K562 (cell line): ENCODE data around the gene SBNO1. TPM values are rescaled to one million over a fixed set of nuclear protein-coding genes. Genes with fewer than 3 reads are reported as not detected.
A peak's percentile ranks its signal among the peaks of the same experiment; 100 is the strongest.

Source experiments
- BCL6 ChIP-seq: fragments of 250-450 bp; sonication (Bioruptor Pico); IDR thresholded peaks from 2 replicates; pipeline ENCODE4 v1.4.0; 2020
- BHLHE40 ChIP-seq: IDR thresholded peaks from 2 replicates; pipeline ENCODE4 v1.6.1; 2011; ENCODE audit warnings: low read length, improper control_type of control experiment
- CREB1 ChIP-seq, 2 experiments: sonication (generic) in 1 of 2; formaldehyde crosslinking in 1 of 2; IDR thresholded peaks; 2 replicates each; pipeline versions ENCODE4 v1.6.1 to v1.8.0; 2012 to 2022; ENCODE audit warnings: inconsistent platforms in 1 of 2, mild to moderate bottlenecking in 1 of 2, missing genetic modification reagents in 1 of 2, moderate library complexity in 1 of 2
- FOXA3 ChIP-seq, 2 experiments: fragments of 450-650 bp in 1 of 2; sonication (generic) in 1 of 2; formaldehyde crosslinking; IDR thresholded peaks in 1 of 2; conservative IDR thresholded peaks in 1 of 2; 2 replicates each; pipeline versions ENCODE4 v1.4.0 to v1.8.0; 2020 to 2022; ENCODE audit warnings: mild to moderate bottlenecking in 2 of 2, missing genetic modification reagents in 1 of 2
- GATA2 ChIP-seq: sonication (generic); formaldehyde crosslinking; IDR thresholded peaks from 2 replicates; pipeline ENCODE4 v1.4.0; 2020; ENCODE audit warnings: mild to moderate bottlenecking, missing genetic modification reagents
- JUND ChIP-seq, 2 experiments: IDR thresholded peaks; 2 replicates in 1 of 2; 3 replicates in 1 of 2; pipeline ENCODE4 v1.6.1; 2011; ENCODE audit warnings: borderline replicate concordance in 2 of 2, low read depth in 2 of 2, low read length in 2 of 2, improper control_type of control experiment in 1 of 2, missing biosample characterization in 1 of 2, missing genetic modification characterization in 1 of 2, missing genetic modification reagents in 1 of 2
- L3MBTL2 ChIP-seq: fragments of 450-650 bp; IDR thresholded peaks from 2 replicates; pipeline ENCODE4 v1.6.1; 2016; ENCODE audit warnings: mild to moderate bottlenecking, moderate library complexity
- MBD2 ChIP-seq: sonication (generic); IDR thresholded peaks from 2 replicates; pipeline ENCODE4 v1.6.1; 2016; ENCODE audit warnings: low read depth, borderline replicate concordance
- MTA2 ChIP-seq: fragments of 450-650 bp; IDR thresholded peaks from 2 replicates; pipeline ENCODE4 v1.6.1; 2016; ENCODE audit warnings: low read depth
- RAD21 ChIP-seq, 2 experiments: fragments of 250-450 bp in 1 of 2; fragments of 450-650 bp in 1 of 2; sonication (Bioruptor Pico) in 1 of 2; formaldehyde crosslinking in 1 of 2; IDR thresholded peaks in 1 of 2; conservative IDR thresholded peaks in 1 of 2; 2 replicates each; pipeline versions ENCODE4 v1.4.0 to v1.8.0; 2020 to 2022; ENCODE audit warnings: mild to moderate bottlenecking in 2 of 2, moderate library complexity in 1 of 2
- RB1 ChIP-seq: fragments of 450-650 bp; IDR thresholded peaks from 2 replicates; pipeline ENCODE4 v1.6.1; 2017; ENCODE audit warnings: low read depth, mild to moderate bottlenecking
- RBBP5 ChIP-seq: fragments of 200-600 bp; sonication (generic); IDR thresholded peaks from 2 replicates; pipeline ENCODE4 v1.6.1; 2012; ENCODE audit warnings: borderline replicate concordance, mild to moderate bottlenecking, low read length, control low read depth, inconsistent platforms; ENCODE audit not compliant: insufficient read depth, poor library complexity, severe bottlenecking
- RHOXF2B ChIP-seq: fragments of 250-450 bp; sonication (Bioruptor Pico); conservative IDR thresholded peaks from 2 replicates; pipeline ENCODE4 v1.5.1; 2021
- SMARCA4 ChIP-seq: fragments of 450-650 bp; IDR thresholded peaks from 2 replicates; pipeline ENCODE4 v1.6.1; 2016
- TARDBP ChIP-seq: fragments of 450-650 bp; IDR thresholded peaks from 2 replicates; pipeline ENCODE4 v1.6.1; 2016
- TBL1XR1 ChIP-seq, 2 experiments: IDR thresholded peaks; 2 replicates each; pipeline ENCODE4 v1.6.1; 2012; ENCODE audit warnings: improper control_type of control experiment in 2 of 2, low read length in 2 of 2, mild to moderate bottlenecking in 1 of 2
- TCF3 ChIP-seq: sonication (generic); formaldehyde crosslinking; IDR thresholded peaks from 2 replicates; pipeline ENCODE4 v1.4.0; 2020; ENCODE audit warnings: mild to moderate bottlenecking, missing genetic modification reagents
- ZBTB34 ChIP-seq: fragments of 250-450 bp; sonication (Bioruptor Pico); IDR thresholded peaks from 2 replicates; pipeline ENCODE4 v1.8.0; 2021; ENCODE audit warnings: mild to moderate bottlenecking, moderate library complexity
- ZNF316 ChIP-seq: fragments of 450-650 bp; IDR thresholded peaks from 2 replicates; pipeline ENCODE4 v1.6.1; 2016
- ZNF707 ChIP-seq: fragments of 250-450 bp; sonication (Bioruptor Pico); conservative IDR thresholded peaks from 2 replicates; pipeline ENCODE4 v1.8.0; 2022; ENCODE audit warnings: inconsistent platforms, mild to moderate bottlenecking, moderate library complexity
- polyA plus RNA-seq, 8 experiments: library from polyadenylated mRNA; depleted of rRNA in 4 of 8; stranded (reverse) in 5 of 8; unstranded in 3 of 8; fragments of >200 nt; fragmentation: Nextera tagmentation in 2 of 8; fragmentation: Illumina TruSeq in 1 of 8; extraction: Ambion mirVana in 2 of 8; extraction: Trizol in 1 of 8; gene quantifications; 2 replicates each; pipeline versions ENCODE4 v1.2.1 to v1.2.3, GENCODE V29; 2011 to 2014; ENCODE audit warnings: inconsistent platforms in 1 of 8, missing spikeins in 1 of 8
- total RNA-seq, 7 experiments: library from RNA; depleted of rRNA in 6 of 7; stranded (reverse); fragments of >200 nt in 6 of 7; fragmentation: Illumina TruSeq in 2 of 7; extraction: Trizol in 2 of 7; gene quantifications; 2 replicates each; pipeline versions ENCODE4 v1.2.1 to v1.2.3, GENCODE V29; 2011 to 2021; ENCODE audit warnings: low replicate concordance in 1 of 7
- TF ChIP-seq, protein P1 (sequence below): sonication (generic); formaldehyde crosslinking; IDR thresholded peaks from 2 replicates; pipeline ENCODE4 v1.8.1; 2023; ENCODE audit warnings: mild to moderate bottlenecking, missing genetic modification reagents
- TF ChIP-seq, protein P2 (sequence below), 2 experiments: fragments of 250-450 bp in 1 of 2; fragments of 450-650 bp in 1 of 2; sonication (Bioruptor Pico) in 1 of 2; IDR thresholded peaks; 2 replicates each; pipeline versions ENCODE4 v1.6.1 to v1.8.0; 2016 to 2021; ENCODE audit warnings: mild to moderate bottlenecking in 2 of 2, moderate library complexity in 2 of 2, missing compliant biosample characterization in 1 of 2, missing genetic modification characterization in 1 of 2
- TF ChIP-seq, protein P3 (sequence below): fragments of 250-450 bp; sonication (Bioruptor Pico); IDR thresholded peaks from 2 replicates; pipeline ENCODE4 v1.8.0; 2022; ENCODE audit warnings: moderate library complexity, mild to moderate bottlenecking, inconsistent platforms

Gene SBNO1
- total and polyA plus RNA-seq, 9 of the 15 experiments (the other 6 are each of a cell fraction or from before 2014, with no cell fraction given) = 14.9 to 77.1 (median 35.9) TPM

DNA sequence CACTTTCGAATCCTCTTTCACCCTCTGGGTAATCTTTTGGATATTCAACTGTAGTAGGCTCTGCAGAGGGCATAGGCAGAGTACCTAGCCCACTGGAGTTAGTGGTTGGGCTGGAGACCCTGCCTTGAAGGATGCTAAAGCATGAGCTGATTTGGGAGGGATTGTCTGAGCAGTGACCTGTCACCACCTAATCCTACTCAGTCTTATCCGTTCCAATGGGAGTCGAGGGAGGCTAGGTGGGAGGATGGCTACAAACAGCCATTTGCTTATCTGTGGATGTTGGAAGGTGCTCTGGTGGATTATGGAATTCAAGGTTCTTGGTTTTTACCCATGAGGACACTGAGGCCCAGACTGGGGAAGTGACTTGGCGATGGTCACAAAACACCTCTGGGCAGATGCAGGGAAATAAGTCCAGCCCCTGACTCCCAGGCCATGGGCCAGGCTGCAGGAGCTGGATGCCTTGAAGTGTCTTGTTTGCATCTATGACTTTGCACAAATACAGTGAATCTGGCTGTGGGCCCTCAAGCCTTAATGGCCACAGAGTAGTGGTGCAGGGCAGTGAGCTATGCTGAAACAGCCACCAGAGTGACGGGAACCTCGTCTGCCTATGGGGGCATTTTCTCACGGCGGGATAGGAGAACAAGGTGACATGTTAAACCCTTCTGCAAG is 23.0 kb upstream of the SBNO1 start (continued):
- TF ChIP-seq GATA2 (CRISPR knock-in tag) (no peak), ZBTB34 (0 out of 2 replicates have a peak, but pooled peaks have one; percentile 33), MTA2 (peak; percentile 65), ZNF707 (CRISPR knock-in tag) (no peak), TBL1XR1 (IDR thresholded peaks at IDR 0.05; ENCODE audit: low read length in 2 of 2) (peak; percentile 56 to 78; a peak in 2 of 4 replicates), BHLHE40 (peak; percentile 4; the same call in 1 of the 2 replicates), TARDBP (no peak), RB1 (0 out of 2 replicates have a peak, but pooled peaks have one; percentile 13), CREB1 (IDR thresholded peaks at IDR 0.05) (peak; percentile 51; the same call in 1 of the 2 replicates), CREB1 (CRISPR knock-in tag; IDR thresholded peaks at IDR 0.05) (no peak), SMARCA4 (peak; percentile 63), MBD2 (peak; percentile 64; the same call in 1 of the 2 replicates), RBBP5 (no peak), BCL6 (CRISPR knock-in tag) (no peak), L3MBTL2 (peak; percentile 40), JUND (IDR thresholded peaks at IDR 0.05; ENCODE audit: borderline replicate concordance, low read depth, low read length) (peak; percentile 38; the same call in 1 of the 2 replicates), JUND (tag; IDR thresholded peaks at IDR 0.05; ENCODE audit: borderline replicate concordance, low read depth, low read length) (no peak; the same call in 2 of the 3 replicates), RHOXF2B (CRISPR knock-in tag) (peak; percentile 36; the same call in 1 of the 2 replicates), TCF3 (peak; percentile 80), ZNF316 (peak; percentile 85), RAD21 (CRISPR knock-in tag; conservative IDR thresholded peaks at IDR 0.05 in 1 of 2, IDR thresholded peaks at IDR 0.05 in 1 of 2) (peak in 1 of 2 experiments; percentile 20; a peak in 1 of 4 replicates), FOXA3 (CRISPR knock-in tag; conservative IDR thresholded peaks at IDR 0.05 in 1 of 2, IDR thresholded peaks at IDR 0.05 in 1 of 2) (peak; percentile 3 to 61; a peak in 1 of 4 replicates)
- TF ChIP-seq, protein P1, sequence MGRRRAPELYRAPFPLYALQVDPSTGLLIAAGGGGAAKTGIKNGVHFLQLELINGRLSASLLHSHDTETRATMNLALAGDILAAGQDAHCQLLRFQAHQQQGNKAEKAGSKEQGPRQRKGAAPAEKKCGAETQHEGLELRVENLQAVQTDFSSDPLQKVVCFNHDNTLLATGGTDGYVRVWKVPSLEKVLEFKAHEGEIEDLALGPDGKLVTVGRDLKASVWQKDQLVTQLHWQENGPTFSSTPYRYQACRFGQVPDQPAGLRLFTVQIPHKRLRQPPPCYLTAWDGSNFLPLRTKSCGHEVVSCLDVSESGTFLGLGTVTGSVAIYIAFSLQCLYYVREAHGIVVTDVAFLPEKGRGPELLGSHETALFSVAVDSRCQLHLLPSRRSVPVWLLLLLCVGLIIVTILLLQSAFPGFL (CRISPR knock-in tag) = no peak
- TF ChIP-seq, protein P2, sequence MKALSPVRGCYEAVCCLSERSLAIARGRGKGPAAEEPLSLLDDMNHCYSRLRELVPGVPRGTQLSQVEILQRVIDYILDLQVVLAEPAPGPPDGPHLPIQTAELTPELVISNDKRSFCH (CRISPR knock-in tag; IDR thresholded peaks at IDR 0.05) = no peak
- TF ChIP-seq, protein P2 (tag; IDR thresholded peaks at IDR 0.05) = peak; percentile 73
- TF ChIP-seq, protein P3, sequence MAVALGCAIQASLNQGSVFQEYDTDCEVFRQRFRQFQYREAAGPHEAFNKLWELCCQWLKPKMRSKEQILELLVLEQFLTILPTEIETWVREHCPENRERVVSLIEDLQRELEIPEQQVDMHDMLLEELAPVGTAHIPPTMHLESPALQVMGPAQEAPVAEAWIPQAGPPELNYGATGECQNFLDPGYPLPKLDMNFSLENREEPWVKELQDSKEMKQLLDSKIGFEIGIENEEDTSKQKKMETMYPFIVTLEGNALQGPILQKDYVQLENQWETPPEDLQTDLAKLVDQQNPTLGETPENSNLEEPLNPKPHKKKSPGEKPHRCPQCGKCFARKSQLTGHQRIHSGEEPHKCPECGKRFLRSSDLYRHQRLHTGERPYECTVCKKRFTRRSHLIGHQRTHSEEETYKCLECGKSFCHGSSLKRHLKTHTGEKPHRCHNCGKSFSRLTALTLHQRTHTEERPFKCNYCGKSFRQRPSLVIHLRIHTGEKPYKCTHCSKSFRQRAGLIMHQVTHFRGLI (CRISPR knock-in tag) = peak; percentile 75; the same call in 1 of the 2 replicates
